Endothelial cell of umbilical vein (primary cell): Measurements from ENCODE around the gene WDR82. TPM values are rescaled to one million over a fixed set of nuclear protein-coding genes. Genes with fewer than 3 reads are reported as not detected.

ENCODE experiments used
- BruUV-seq: library from RNA; stranded (reverse); fragments of 400-500 nt; replicated peaks from 2 replicates; lab custom pipeline; 2021; lab: Mats Ljungman, UMichigan
- CTCF ChIA-PET: fragments of 300-600, 350-600 bp; sonication (Branson Sonifier 250); formaldehyde crosslinking; loops from one replicate; lab custom pipeline; 2021; ENCODE audit warnings: antibody characterized with exemption, inconsistent platforms; lab: Charles Lee
- POLR2A ChIA-PET: fragments of 300-600, 350-600 bp; sonication (Branson Sonifier 250); formaldehyde crosslinking; loops from one replicate; lab custom pipeline; 2021; ENCODE audit warnings: antibody characterized with exemption, inconsistent platforms; lab: Charles Lee
- DNase-seq: peaks from one replicate; pipeline ENCODE4 v3.0.0-alpha.2; 2011; ENCODE audit warnings: low read depth, low spot score
- FAIRE-seq: peaks from 2 replicates; lab custom pipeline; 2011; peaks lifted over from hg19 to GRCh38; lab: Jason Lieb, UNC
- H2AFZ ChIP-seq: 2 replicates; pipeline ENCODE4 v1.6.0; 2012; ENCODE audit warnings: low read depth, low read length, control low read depth, inconsistent platforms
- H3K27ac ChIP-seq: 2 replicates; pipeline ENCODE4 v1.5.1; 2011; ENCODE audit warnings: low read depth, mild to moderate bottlenecking, control low read depth, low read length, moderate library complexity; ENCODE audit not compliant: insufficient read depth
- H3K27me3 ChIP-seq, 2 experiments: 2 replicates each; pipeline versions ENCODE4 v1.6.0 to v1.6.1; 2011; ENCODE audit warnings: low read length in 2 of 2, mixed read lengths in 1 of 2; ENCODE audit not compliant: control insufficient read depth in 2 of 2, insufficient read depth in 2 of 2
- H3K36me3 ChIP-seq, 2 experiments: 2 replicates in 1 of 2; 3 replicates in 1 of 2; pipeline ENCODE4 v1.5.1; 2011; ENCODE audit warnings: low read length in 2 of 2, mild to moderate bottlenecking in 1 of 2, moderate library complexity in 1 of 2; ENCODE audit not compliant: control insufficient read depth in 2 of 2, insufficient read depth in 2 of 2; ENCODE audit errors: extremely low read depth in 1 of 2
- H3K4me1 ChIP-seq: 3 replicates; pipeline ENCODE4 v1.5.1; 2011; ENCODE audit warnings: mild to moderate bottlenecking, low read length; ENCODE audit not compliant: control insufficient read depth, insufficient read depth; ENCODE audit errors: extremely low read depth
- H3K4me2 ChIP-seq: 2 replicates; pipeline ENCODE4 v1.6.1; 2011; ENCODE audit warnings: low read length, control low read depth, mixed read lengths; ENCODE audit not compliant: insufficient read depth
- H3K4me3 ChIP-seq, 3 experiments: fragments of 200-600 bp in 1 of 3; sonication (generic), shearing (Covaris generic) in 1 of 3; replicated peaks in 1 of 3; 2 replicates each; pipeline ENCODE4 v1.5.1; 2011 to 2016; ENCODE audit warnings: control low read depth in 3 of 3, low read length in 3 of 3, mild to moderate bottlenecking in 2 of 3, inconsistent platforms in 1 of 3, low read depth in 1 of 3, moderate library complexity in 1 of 3; ENCODE audit not compliant: insufficient read depth in 1 of 3
- H3K79me2 ChIP-seq: 2 replicates; pipeline ENCODE4 v1.6.0; 2012; ENCODE audit warnings: low read length, inconsistent platforms; ENCODE audit not compliant: control insufficient read depth, insufficient read depth
- H3K9ac ChIP-seq: replicated peaks from 2 replicates; pipeline ENCODE3; 2011; ENCODE audit warnings: low read length, control low read depth; ENCODE audit not compliant: insufficient read depth; ENCODE audit errors: extremely low read depth
- H3K9me1 ChIP-seq: replicated peaks from 3 replicates; pipeline ENCODE4 v1.6.0; 2011; ENCODE audit warnings: mild to moderate bottlenecking, low read length; ENCODE audit not compliant: control insufficient read depth, insufficient read depth; ENCODE audit errors: extremely low read depth
- H3K9me3 ChIP-seq: replicated peaks from 2 replicates; pipeline ENCODE4 v1.5.1; 2012; ENCODE audit warnings: low read length, inconsistent platforms; ENCODE audit not compliant: control insufficient read depth, insufficient read depth
- H4K20me1 ChIP-seq: replicated peaks from 2 replicates; pipeline ENCODE3; 2011; ENCODE audit warnings: mild to moderate bottlenecking, low read length; ENCODE audit not compliant: control insufficient read depth, insufficient read depth; ENCODE audit errors: extremely low read depth
- CTCF ChIP-seq, 2 donors: IDR thresholded peaks; 1 replicate in 1 of 2; 2 replicates in 1 of 2; pipeline ENCODE4 v1.5.1; 2011; ENCODE audit warnings: low read length in 2 of 2, mild to moderate bottlenecking in 2 of 2, moderate library complexity in 2 of 2, control low read depth in 1 of 2, inconsistent platforms in 1 of 2, low read depth in 1 of 2; ENCODE audit not compliant: insufficient read depth in 1 of 2; ENCODE audit errors: extremely low read depth in 1 of 2
- EZH2 ChIP-seq: IDR thresholded peaks from 2 replicates; pipeline ENCODE4 v1.6.1; 2012; ENCODE audit warnings: borderline replicate concordance, low read depth, mild to moderate bottlenecking, moderate library complexity, low read length, inconsistent platforms; ENCODE audit not compliant: severe bottlenecking
- FOS ChIP-seq: IDR thresholded peaks from 2 replicates; pipeline ENCODE4 v1.6.1; 2011; ENCODE audit warnings: mild to moderate bottlenecking, low read length, moderate library complexity, borderline replicate concordance; ENCODE audit not compliant: insufficient read depth
- GATA2 ChIP-seq: IDR thresholded peaks from 2 replicates; pipeline ENCODE4 v1.7.0; 2011; ENCODE audit warnings: low read depth, mild to moderate bottlenecking, moderate library complexity, mixed read lengths, low read length; ENCODE audit not compliant: insufficient read length, insufficient read depth
- JUN ChIP-seq: IDR thresholded peaks from 2 replicates; pipeline ENCODE4 v1.6.1; 2011; ENCODE audit warnings: borderline replicate concordance, low read depth; ENCODE audit not compliant: insufficient read length, insufficient read depth
- MAX ChIP-seq: IDR thresholded peaks from 2 replicates; pipeline ENCODE4 v1.6.1; 2011; ENCODE audit not compliant: insufficient read depth, insufficient read length
- MYC ChIP-seq: IDR thresholded peaks from one replicate; pipeline ENCODE4 v1.6.1; 2011; ENCODE audit warnings: mild to moderate bottlenecking, low read depth, low read length
- POLR2A ChIP-seq: IDR thresholded peaks from 2 replicates; pipeline ENCODE4 v1.6.1; 2012; ENCODE audit warnings: low read depth, mild to moderate bottlenecking, control low read depth, low read length
- POLR2AphosphoS5 ChIP-seq: IDR thresholded peaks from 2 replicates; pipeline ENCODE4 v1.6.1; 2012; ENCODE audit warnings: low read depth, mild to moderate bottlenecking, control low read depth, low read length, moderate library complexity; ENCODE audit not compliant: insufficient read depth
- dilution Hi-C: fragments of 300-500 bp; cut with MboI; formaldehyde crosslinking; loops from one replicate; pipeline ENCODE4 v1.15.0; 2019; ENCODE audit warnings: low sequenced_read_pairs; ENCODE audit not compliant: extremely low pct_ligation_motif_present
- intact Hi-C: fragments of 100-400 bp; cut with micrococcal nuclease; formaldehyde crosslinking; loops from one replicate; pipeline ENCODE4 v1.10.0; 2022
- polyA plus RNA-seq, 4 experiments: library from polyadenylated mRNA; depleted of rRNA in 3 of 4; stranded (reverse) in 3 of 4; unstranded in 1 of 4; fragments of >200 nt; gene quantifications; 2 replicates each; pipeline versions ENCODE4 v1.2.1 to v1.2.3, GENCODE V29; 2011 to 2012; ENCODE audit warnings: missing spikeins in 1 of 4
- total RNA-seq: library from RNA; stranded (reverse); gene quantifications from 2 replicates; pipeline ENCODE4 v1.2.3, GENCODE V29; 2021

The WDR82 gene
- total and polyA plus RNA-seq, 2 donors (not counting 3 experiments of a cell fraction or from before 2014, with no cell fraction given): 39.9 to 71.3 TPM

GRCh38 chr3:52218454-52218853, 60.0 kb downstream of the WDR82 start:
- Histone ChIP-seq H2AFZ (no peak overlapping the region), H4K20me1 (no peaks in the 10 kb centered on the region), H3K9me3 (no peaks in the 10 kb centered on the region), H3K4me1 (peaks cover 32% of the 10 kb centered on the region), H3K4me2 (peak overlapping the region; percentile 32), H3K4me3 (no peak overlapping the region), H3K27me3 (no peaks in the 10 kb centered on the region), H3K79me2 (no peaks in the 10 kb centered on the region), H3K27ac (peak overlapping the region; percentile 97), H3K9ac (no peak overlapping the region), H3K9me1 (no peaks in the 10 kb centered on the region), H3K36me3 (peaks cover 5 to 17% of the 10 kb centered on the region in 2 experiments)
- POLR2A ChIA-PET: interaction anchor here (0.9 to 1.9 kb wide), 2 partner anchors 19 to 59 kb away, joined by 3 to 8 read pairs; partner anchors contain the start of gene WDR82
- intact Hi-C loops (loop anchor here (5.0 kb wide), 1 partner anchor 216 kb away; no protein-coding TSS in a partner anchor), dilution Hi-C loops (no loop called here)
- DNase-seq: no peak
- TF ChIP-seq CTCF (IDR thresholded peaks at IDR 0.05; ENCODE audit: extremely low read depth in 1 of 2, insufficient read depth in 1 of 2, low read depth in 1 of 2, low read length in 2 of 2) (no peak), MYC (no peak), FOS (no peak), MAX (no peak), POLR2A (no peak), EZH2 (no peak), POLR2AphosphoS5 (no peak), GATA2 (no peak), JUN (no peak)
- CTCF ChIA-PET: interaction anchor here (0.6 to 9.7 kb wide), 10 partner anchors 14 to 229 kb away, joined by 3 to 133 read pairs (median 4); partner anchors contain the start of genes PPM1M and TWF2
- FAIRE-seq: no peak
- no TSS peak for BruUV-seq
